CD4-positive, alpha-beta memory T cell (primary cell): ENCODE data around the gene GANAB. TPM values are rescaled to one million over a fixed set of nuclear protein-coding genes. Genes with fewer than 3 reads are reported as not detected.
A peak's percentile ranks its signal among the peaks of the same experiment; 100 is the strongest.

Experiments used
- CTCF ChIA-PET: fragments of 350-600 bp; sonication (Branson Sonifier 250); formaldehyde crosslinking; loops from one replicate; lab custom pipeline; 2021; ENCODE audit warnings: inconsistent platforms; ENCODE audit not compliant: partially characterized antibody; lab: Charles Lee
- POLR2A ChIA-PET: fragments of 350-600 bp; sonication (Branson Sonifier 250); formaldehyde crosslinking; loops from one replicate; lab custom pipeline; 2021; ENCODE audit not compliant: partially characterized antibody; lab: Charles Lee
- DNase-seq, 5 donors: peaks; one replicate each; pipeline versions ENCODE4 v3.0.0 to v3.0.0-alpha.2; 2020 to 2022; ENCODE audit warnings: mixed read lengths in 1 of 5
- H3K27ac ChIP-seq: one replicate; pipeline ENCODE4 v1.7.0; 2013; ENCODE audit warnings: low read depth, low read length
- H3K27me3 ChIP-seq: 2 replicates; pipeline ENCODE4 v1.7.0; 2013; ENCODE audit warnings: mild to moderate bottlenecking, low read length, moderate library complexity; ENCODE audit not compliant: insufficient read depth
- H3K36me3 ChIP-seq: 2 replicates; pipeline ENCODE4 v1.7.0; 2013; ENCODE audit warnings: mild to moderate bottlenecking, low read length, moderate library complexity; ENCODE audit not compliant: insufficient read depth
- H3K4me1 ChIP-seq: 2 replicates; pipeline ENCODE4 v1.7.0; 2013; ENCODE audit warnings: mild to moderate bottlenecking, low read length, moderate library complexity; ENCODE audit not compliant: insufficient read depth
- H3K4me3 ChIP-seq, 2 donors: one replicate each; pipeline ENCODE4 v1.7.0; 2013; ENCODE audit warnings: low read length in 2 of 2, mild to moderate bottlenecking in 1 of 2
- H3K9me3 ChIP-seq, 2 donors: one replicate each; pipeline ENCODE4 v1.7.0; 2013; ENCODE audit warnings: low read length in 2 of 2, control low read depth in 1 of 2; ENCODE audit not compliant: control insufficient read depth in 1 of 2
- H3K27ac Mint-ChIP-seq, 7 donors: one replicate each; pipeline ENCODE4 v1.8.0; 2020 to 2021; ENCODE audit warnings: mixed read lengths in 7 of 7, mild to moderate bottlenecking in 6 of 7, inconsistent platforms in 3 of 7, moderate library complexity in 3 of 7
- H3K27me3 Mint-ChIP-seq, 2 donors: one replicate each; pipeline ENCODE4 v1.8.0; 2020 to 2021; ENCODE audit warnings: mixed read lengths in 2 of 2
- H3K36me3 Mint-ChIP-seq, 2 donors: one replicate each; pipeline ENCODE4 v1.8.0; 2020 to 2021; ENCODE audit warnings: mixed read lengths in 2 of 2, inconsistent platforms in 1 of 2, mild to moderate bottlenecking in 1 of 2
- H3K4me1 Mint-ChIP-seq, 4 donors: one replicate each; pipeline ENCODE4 v1.8.0; 2020 to 2021; ENCODE audit warnings: mixed read lengths in 4 of 4, mild to moderate bottlenecking in 1 of 4
- H3K4me3 Mint-ChIP-seq, 8 donors: one replicate each; pipeline ENCODE4 v1.8.0; 2020 to 2021; ENCODE audit warnings: mixed read lengths in 8 of 8, mild to moderate bottlenecking in 7 of 8, moderate library complexity in 6 of 8, inconsistent platforms in 3 of 8
- H3K9me3 Mint-ChIP-seq, 8 donors: one replicate each; pipeline ENCODE4 v1.8.0; 2020 to 2021; ENCODE audit warnings: mixed read lengths in 8 of 8, mild to moderate bottlenecking in 5 of 8, inconsistent platforms in 3 of 8, moderate library complexity in 1 of 8
- intact Hi-C: fragments of 100-400 bp; cut with micrococcal nuclease; formaldehyde crosslinking; loops from one replicate; pipeline ENCODE4 v1.15.1; 2023
- polyA plus RNA-seq, 2 donors: library from polyadenylated mRNA; unstranded; fragments of 300-500 nt; fragmentation: Illumina TruSeq; gene quantifications; one replicate each; pipeline ENCODE4 v1.2.3, GENCODE V29; 2021
- total RNA-seq, 2 experiments: library from RNA; stranded (reverse); gene quantifications; one replicate each; pipeline ENCODE4 v1.2.3, GENCODE V29; 2021

The GANAB gene
- total and polyA plus RNA-seq, 4 experiments from 2014 or later, result 122 to 262 (median 201) TPM

DNA sequence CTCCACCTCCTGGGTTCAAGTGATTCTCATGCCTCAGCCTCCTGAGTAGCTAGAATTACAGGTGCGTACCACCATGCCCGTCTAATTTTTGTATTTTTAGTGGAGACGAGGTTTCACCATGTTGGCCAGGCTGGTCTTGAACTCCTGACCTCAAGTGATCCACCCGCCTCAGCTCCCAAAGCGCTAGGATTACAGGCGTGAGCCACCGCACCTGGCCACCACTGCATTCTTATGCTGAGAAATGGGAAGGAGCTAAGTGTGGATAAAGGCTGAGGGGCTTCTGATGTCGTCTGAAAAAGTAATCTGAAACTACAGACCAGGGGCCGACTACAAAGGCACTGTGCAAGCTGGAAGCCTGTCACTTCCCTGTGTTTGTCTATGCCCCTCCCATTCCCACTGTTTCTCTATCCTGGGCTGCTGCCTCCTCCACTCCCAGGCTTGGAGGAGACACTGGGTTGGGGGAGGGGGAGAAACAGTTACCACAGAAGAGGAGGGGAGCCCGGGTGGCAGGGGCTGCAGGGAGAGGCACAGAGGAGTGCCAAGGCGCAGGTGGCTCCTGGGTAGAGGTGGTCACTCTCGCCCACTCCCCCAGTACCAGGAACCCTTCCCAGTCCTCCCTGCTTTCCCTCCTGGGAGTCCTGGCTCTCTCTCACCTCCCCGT is 41.8 kb downstream of the GANAB start:
- Mint-ChIP-seq H3K27ac (peak overlapping the region in 1 of 7 donors; percentile 42), H3K36me3 (peaks cover 32 to 65% of the 10 kb centered on the region in 2 donors), H3K27me3 (no peaks in the 10 kb centered on the region), H3K4me3 (no peak overlapping the region), H3K4me1 (peaks cover 22 to 53% (median 38%) of the 10 kb centered on the region in 4 donors), H3K9me3 (no peaks in the 10 kb centered on the region)
- no peak for DNase-seq
- ChIA-PET CTCF (interaction anchor here (0.6 to 3.0 kb wide), 2 partner anchors 12 to 37 kb away, joined by 3 to 14 read pairs; partner anchors contain the start of gene TUT1), POLR2A (interaction anchor here (1.0 to 6.3 kb wide), 7 partner anchors 9 to 276 kb away, joined by 3 to 168 read pairs (median 5); partner anchors contain the start of genes B3GAT3, C11orf98, CSKMT and INTS5)
- intact Hi-C loops, result no loop called here
- Histone ChIP-seq H3K9me3 (no peaks in the 10 kb centered on the region), H3K36me3 (peaks cover 51% of the 10 kb centered on the region), H3K27me3 (no peaks in the 10 kb centered on the region), H3K4me1 (peaks cover 32% of the 10 kb centered on the region), H3K27ac (no peak overlapping the region), H3K4me3 (no peak overlapping the region)

DNA sequence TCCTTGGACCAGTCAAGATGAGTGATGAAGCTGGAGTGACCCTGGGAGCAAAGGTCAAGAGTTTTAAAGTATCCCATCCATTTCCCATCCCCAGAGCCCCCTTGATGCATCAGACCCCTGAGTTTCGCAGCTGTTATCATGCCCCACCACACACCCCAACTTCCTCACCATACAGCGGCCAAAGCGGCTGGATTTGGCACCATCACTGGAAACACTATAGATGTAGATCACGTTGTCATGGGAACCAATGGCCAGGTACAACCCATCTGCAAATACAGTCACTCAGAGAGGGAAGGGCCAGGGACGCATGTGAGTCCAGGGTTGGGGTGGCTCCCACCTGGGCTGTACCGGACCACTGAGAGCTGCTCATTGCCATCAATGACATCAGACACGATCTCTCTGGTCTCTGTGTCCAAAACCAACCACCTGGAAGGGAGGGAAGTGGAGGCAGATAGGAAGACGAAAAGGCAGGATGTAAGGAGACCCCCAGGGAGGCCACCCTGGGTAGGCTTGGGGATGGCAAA is 42.6 kb downstream of the GANAB start:
- DNase-seq, result no peak
- H3K27me3 Mint-ChIP-seq, result no peaks in the 10 kb centered on the region
- peak overlapping the region; percentile 29 to 92 (median 66) for H3K27ac Mint-ChIP-seq
- ChIA-PET CTCF (interaction anchor here (3.0 kb wide), 1 partner anchor 12 kb away, joined by 14 read pairs; the partner anchor contains the start of gene TUT1), POLR2A (interaction anchor here (1.0 to 6.3 kb wide), 8 partner anchors 8 to 277 kb away, joined by 3 to 168 read pairs (median 7); partner anchors contain the start of genes B3GAT3, C11orf98, CSKMT and EML3)
- H3K4me3 Mint-ChIP-seq, result peak overlapping the region in 6 of 8 donors; percentile 29 to 83 (median 78)
- no peaks in the 10 kb centered on the region for H3K27me3 ChIP-seq
- peaks cover 46% of the 10 kb centered on the region for H3K36me3 ChIP-seq
- peaks cover 27 to 53% (median 43%) of the 10 kb centered on the region in 4 donors for H3K4me1 Mint-ChIP-seq
- peaks cover 32% of the 10 kb centered on the region for H3K4me1 ChIP-seq
- no peaks in the 10 kb centered on the region for H3K9me3 Mint-ChIP-seq
- intact Hi-C loops, result no loop called here
- H3K36me3 Mint-ChIP-seq, result peaks cover 40 to 65% of the 10 kb centered on the region in 2 donors
- no peak overlapping the region for H3K27ac ChIP-seq
- H3K4me3 ChIP-seq, result no peak overlapping the region
- no peaks in the 10 kb centered on the region for H3K9me3 ChIP-seq

DNA sequence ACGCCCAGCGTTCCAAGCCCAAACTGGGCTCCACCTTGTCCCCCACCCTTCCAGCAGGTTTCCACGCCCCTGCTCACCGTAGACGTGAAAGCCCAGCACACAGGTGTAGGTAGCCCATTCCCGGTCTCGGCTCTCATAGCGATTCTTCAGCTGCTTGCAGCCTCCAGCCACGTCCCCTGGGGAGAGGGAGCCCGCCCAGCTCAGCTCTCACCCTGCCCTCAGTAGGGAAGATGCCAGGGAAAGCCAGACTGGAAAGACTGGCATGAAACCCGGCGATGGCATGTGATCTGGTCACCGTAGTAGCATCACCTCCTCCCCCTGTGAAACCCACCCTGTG is 43.4 kb downstream of the GANAB start:
- Mint-ChIP-seq H3K4me1 (peaks cover 33 to 59% (median 46%) of the 10 kb centered on the region in 4 donors), H3K4me3 (peak overlapping the region; percentile 60 to 83 (median 78)), H3K27ac (peak overlapping the region; percentile 29 to 92 (median 66)), H3K36me3 (peaks cover 47 to 71% of the 10 kb centered on the region in 2 donors), H3K27me3 (no peaks in the 10 kb centered on the region), H3K9me3 (no peaks in the 10 kb centered on the region)
- Histone ChIP-seq H3K4me3 (no peak overlapping the region), H3K9me3 (no peaks in the 10 kb centered on the region), H3K36me3 (peaks cover 49% of the 10 kb centered on the region), H3K4me1 (peaks cover 32% of the 10 kb centered on the region), H3K27me3 (no peaks in the 10 kb centered on the region), H3K27ac (no peak overlapping the region)
- intact Hi-C loops, result no loop called here
- ChIA-PET POLR2A (interaction anchor here (0.6 to 6.3 kb wide), 5 partner anchors 9 to 62 kb away, joined by 4 to 168 read pairs (median 24); partner anchors contain the start of genes C11orf98, CSKMT, EML3 and GANAB), CTCF (interaction anchor here (0.7 to 3.0 kb wide), 2 partner anchors 9 to 11 kb away, joined by 4 to 14 read pairs; partner anchors contain the start of gene TUT1)
- DNase-seq, result no peak

DNA sequence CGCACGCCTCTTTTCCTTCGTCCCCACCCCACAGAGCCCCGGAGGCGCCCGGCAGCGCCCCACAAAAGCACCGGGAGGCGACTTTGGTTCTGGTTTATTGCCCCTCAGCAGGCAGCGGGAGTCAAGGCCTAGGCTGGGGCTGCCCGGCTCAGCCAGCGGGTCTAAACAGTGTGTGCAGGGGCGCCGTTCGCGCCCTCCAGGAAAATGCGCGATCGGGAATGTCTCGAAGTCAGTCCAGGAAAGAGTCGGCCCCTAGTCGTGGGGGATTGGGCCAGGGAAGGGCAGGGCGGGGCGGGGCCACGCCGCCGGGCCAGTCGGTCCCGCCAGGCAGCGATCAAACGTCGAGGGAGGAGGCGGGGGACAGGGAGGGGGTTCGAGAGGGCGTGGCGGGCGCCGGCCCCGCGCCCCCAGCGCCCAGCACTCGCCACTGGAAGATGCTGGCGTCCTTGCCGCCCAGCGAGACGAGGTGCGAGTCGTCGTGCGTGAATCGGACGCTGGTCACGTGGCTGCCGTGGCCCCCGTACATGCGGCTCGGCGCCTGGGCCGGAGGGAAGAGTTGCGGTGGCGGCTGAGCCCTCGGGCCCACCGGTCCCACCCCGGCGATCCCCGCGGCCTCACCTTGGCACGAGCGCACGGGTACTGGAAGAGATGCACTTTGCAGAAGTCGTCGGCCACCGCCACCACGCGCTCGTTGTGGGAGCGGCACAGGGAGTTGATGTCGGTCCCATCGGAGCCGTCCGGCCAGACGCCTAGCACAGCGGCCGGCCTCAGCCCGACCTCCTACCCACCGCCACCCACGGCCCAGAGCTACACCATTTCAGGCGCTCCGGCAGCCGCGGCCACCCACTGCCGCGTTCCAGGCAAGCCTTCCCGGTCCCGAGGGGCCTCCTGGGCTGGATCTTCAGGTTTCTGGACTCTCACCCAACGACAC is 44.0 kb downstream of the GANAB start:
- H3K36me3 Mint-ChIP-seq, result peaks cover 47 to 71% of the 10 kb centered on the region in 2 donors

DNA sequence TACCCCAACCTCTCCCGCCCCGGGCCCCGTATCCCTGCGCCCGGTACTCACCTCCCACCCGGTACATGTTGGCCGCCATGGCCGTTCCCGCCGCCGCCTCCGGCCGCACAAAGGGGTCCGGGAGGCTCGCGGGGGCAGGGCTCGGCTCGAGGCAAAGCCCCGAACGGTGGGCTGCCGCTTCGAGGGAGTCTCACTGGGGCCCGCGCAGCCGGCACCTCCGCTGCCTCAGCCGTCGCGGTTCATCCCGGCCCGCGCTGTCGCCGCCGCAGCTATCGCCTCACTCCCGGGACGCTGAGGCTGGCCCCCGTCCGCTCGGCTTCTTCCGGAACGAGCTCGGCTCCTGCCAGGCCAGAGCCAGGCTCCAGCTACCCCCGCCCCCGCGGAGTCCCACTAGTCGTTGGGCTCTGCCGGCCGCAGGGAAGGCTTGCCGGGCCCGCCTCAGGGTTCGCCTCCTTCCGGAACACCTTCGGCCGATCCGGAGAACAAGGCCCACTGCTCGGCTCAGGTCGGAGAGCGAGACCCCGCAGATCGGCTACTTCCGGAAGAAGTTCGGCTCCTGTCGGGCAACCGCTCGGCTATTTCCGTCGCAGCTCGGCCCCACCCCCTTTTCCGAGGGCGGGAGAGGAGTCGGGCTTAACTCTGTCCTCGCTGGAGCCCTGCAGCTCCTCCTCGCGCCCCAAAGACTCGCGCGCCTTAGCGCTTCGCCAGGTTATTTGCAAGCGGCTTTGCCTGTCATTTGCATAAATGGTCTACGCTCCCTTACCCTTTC is 44.9 kb downstream of the GANAB start, which contains the start of gene MTA2:
TSS of gene MTA2 (minus strand) at position 494 of the 769 bp plus-strand sequence. CDS start at position 79, 415 bp downstream.
- H3K4me3 ChIP-seq, result peak within 1 kb of the TSS; percentile 71 to 82
- H3K4me1 ChIP-seq, result peaks cover 35% of the 10 kb centered on the region
- no peaks in the 10 kb centered on the region for H3K27me3 ChIP-seq
- H3K9me3 ChIP-seq, result no peaks in the 10 kb centered on the region
- ChIA-PET POLR2A (interaction anchor here (0.5 to 12.0 kb wide), 33 partner anchors 9 to 633 kb away, joined by 3 to 494 read pairs (median 6); partner anchors contain the start of genes AHNAK, B3GAT3, BSCL2 and C11orf98), CTCF (interaction anchor here (1.0 to 2.3 kb wide), 9 partner anchors 9 to 177 kb away, joined by 3 to 25 read pairs (median 4); partner anchors contain the start of genes B3GAT3, C11orf98, CSKMT and INTS5)
- Mint-ChIP-seq H3K4me1 (peaks cover 33 to 60% (median 46%) of the 10 kb centered on the region in 4 donors), H3K9me3 (no peaks in the 10 kb centered on the region), H3K4me3 (peak within 1 kb of the TSS; percentile 91 to 99 (median 96)), H3K36me3 (peaks cover 53 to 71% of the 10 kb centered on the region in 2 donors), H3K27ac (peak within 1 kb of the TSS; percentile 90 to 99 (median 98)), H3K27me3 (no peaks in the 10 kb centered on the region)
- intact Hi-C loops, result loop anchor here (1.0 kb wide), 1 partner anchor 11 kb away; the partner anchor contains the start of gene EML3
- H3K36me3 ChIP-seq, result peaks cover 50% of the 10 kb centered on the region
- DNase-seq, result peak; percentile 99 to 100 (median 100)
- peak within 1 kb of the TSS; percentile 91 for H3K27ac ChIP-seq

More for the DNA sequence above, 44.0 kb downstream of the GANAB start:
- Mint-ChIP-seq H3K4me3 (peak overlapping the region; percentile 91 to 99 (median 96)), H3K27me3 (no peaks in the 10 kb centered on the region), H3K27ac (peak overlapping the region; percentile 90 to 99 (median 98)), H3K9me3 (no peaks in the 10 kb centered on the region), H3K4me1 (peaks cover 33 to 59% (median 45%) of the 10 kb centered on the region in 4 donors)
- no peak for DNase-seq
- no peaks in the 10 kb centered on the region for H3K9me3 ChIP-seq
- intact Hi-C loops, result loop anchor here (1.0 kb wide), 1 partner anchor 10 kb away; the partner anchor contains the start of gene EML3
- CTCF ChIA-PET, result interaction anchor here (0.7 to 3.0 kb wide), 9 partner anchors 9 to 178 kb away, joined by 3 to 25 read pairs (median 4); partner anchors contain the start of genes B3GAT3, C11orf98, CSKMT and INTS5
- H3K36me3 ChIP-seq, result peaks cover 49% of the 10 kb centered on the region
- no peaks in the 10 kb centered on the region for H3K27me3 ChIP-seq
- H3K27ac ChIP-seq, result peak overlapping the region; percentile 91
- H3K4me3 ChIP-seq, result peak overlapping the region; percentile 56 to 65
- H3K4me1 ChIP-seq, result peaks cover 34% of the 10 kb centered on the region
- POLR2A ChIA-PET, result interaction anchor here (0.5 to 12.0 kb wide), 30 partner anchors 9 to 634 kb away, joined by 3 to 494 read pairs (median 8); partner anchors contain the start of genes B3GAT3, BSCL2, C11orf98 and CSKMT
